PC-3 (cell line): ENCODE results near the gene CAPN13. TPM values are rescaled to one million over a fixed set of nuclear protein-coding genes. Genes with fewer than 3 reads are reported as not detected.

Experiments
- ATAC-seq: fragments of 200-7000 bp; cut with Tn5 transposase; 2 replicates; pipeline ENCODE4 v1.9.1; 2020; ENCODE audit warnings: mild to moderate bottlenecking, moderate library complexity
- BruUV-seq: library from RNA; stranded (reverse); fragments of 400-500 nt; replicated peaks from 2 replicates; lab custom pipeline; 2021; lab: Mats Ljungman, UMichigan
- CTCF ChIA-PET: fragments of 300-600 bp; sonication (Branson Sonifier 250); formaldehyde crosslinking; loops from one replicate; lab custom pipeline; 2022; ENCODE audit warnings: antibody characterized with exemption; lab: Charles Lee
- POLR2A ChIA-PET: fragments of 300-600 bp; sonication (Branson Sonifier 250); formaldehyde crosslinking; loops from one replicate; lab custom pipeline; 2022; ENCODE audit warnings: antibody characterized with exemption; ENCODE audit not compliant: unreplicated experiment; lab: Charles Lee
- DNase-seq: peaks from one replicate; pipeline ENCODE4 v3.0.0-alpha.2; 2015
- H2AFZ ChIP-seq: fragments of 300-600 bp; sonication (generic); 2 replicates; pipeline ENCODE4 v1.6.0; 2016; ENCODE audit warnings: antibody characterized with exemption, low read length
- H3F3A ChIP-seq: fragments of 300-600 bp; sonication (generic); one replicate; pipeline ENCODE4 v1.6.0; 2017; ENCODE audit warnings: antibody characterized with exemption, low read length, control low read depth, mild to moderate bottlenecking; ENCODE audit not compliant: unreplicated experiment
- H3K27ac ChIP-seq: fragments of 300-600 bp; sonication (generic); 2 replicates; pipeline ENCODE4 v1.5.1; 2016; ENCODE audit warnings: mild to moderate bottlenecking, low read length
- H3K27me3 ChIP-seq: fragments of 300-600 bp; sonication (generic); 2 replicates; pipeline ENCODE4 v1.6.1; 2016; ENCODE audit warnings: low read length, mixed read lengths
- H3K36me3 ChIP-seq: fragments of 300-600 bp; sonication (generic); 2 replicates; pipeline ENCODE4 v1.6.1; 2016; ENCODE audit warnings: low read depth, mixed run types, low read length, mixed read lengths
- H3K4me1 ChIP-seq: fragments of 300-600 bp; sonication (generic); 2 replicates; pipeline ENCODE4 v1.5.1; 2016; ENCODE audit warnings: low read length; ENCODE audit not compliant: insufficient read depth
- H3K4me2 ChIP-seq: fragments of 300-600 bp; sonication (generic); 2 replicates; pipeline ENCODE4 v1.6.0; 2016; ENCODE audit warnings: low read length
- H3K4me3 ChIP-seq: fragments of 300-600 bp; sonication (generic); 2 replicates; pipeline ENCODE4 v1.5.1; 2016; ENCODE audit warnings: mild to moderate bottlenecking, low read length, mixed read lengths
- H3K79me2 ChIP-seq: fragments of 300-600 bp; sonication (generic); 2 replicates; pipeline ENCODE4 v1.6.1; 2017; ENCODE audit warnings: low read length, mixed read lengths
- H3K9ac ChIP-seq: fragments of 300-600 bp; sonication (generic); 2 replicates; pipeline ENCODE4 v1.6.0; 2016; ENCODE audit warnings: mild to moderate bottlenecking, low read length
- H3K9me2 ChIP-seq: fragments of 300-600 bp; sonication (generic); replicated peaks from 2 replicates; pipeline ENCODE4 v1.6.1; 2016; ENCODE audit warnings: mixed run types, low read length, mixed read lengths
- H3K9me3 ChIP-seq: fragments of 300-600 bp; sonication (generic); 2 replicates; pipeline ENCODE4 v1.6.1; 2016; ENCODE audit warnings: low read length, mixed read lengths
- H4K20me1 ChIP-seq: fragments of 300-600 bp; sonication (generic); 2 replicates; pipeline ENCODE4 v1.6.1; 2016; ENCODE audit warnings: low read length, mixed read lengths
- CTCF ChIP-seq: fragments of 300-600 bp; sonication (generic); conservative IDR thresholded peaks from 2 replicates; pipeline ENCODE4 v1.5.1; 2017; ENCODE audit warnings: antibody characterized with exemption, low read depth, mild to moderate bottlenecking, low read length
- EZH2 ChIP-seq: fragments of 300-600 bp; sonication (generic); IDR thresholded peaks from one replicate; pipeline ENCODE4 v1.6.1; 2017; ENCODE audit warnings: antibody characterized with exemption, mild to moderate bottlenecking, low read length; ENCODE audit not compliant: unreplicated experiment
- EZH2phosphoT487 ChIP-seq: fragments of 300-600 bp; sonication (generic); IDR thresholded peaks from 2 replicates; pipeline ENCODE4 v1.6.1; 2018; ENCODE audit warnings: mild to moderate bottlenecking, antibody characterized with exemption, low read length, borderline replicate concordance
- intact Hi-C: fragments of 100-400 bp; cut with micrococcal nuclease; formaldehyde crosslinking; loops from 2 replicates; pipeline ENCODE4 v1.9.0; 2023
- total RNA-seq: library from RNA; depleted of rRNA; stranded (reverse); fragments of >200 nt; gene quantifications from 2 replicates; pipeline ENCODE4 v1.2.3, GENCODE V29; 2014

CAPN13 gene
- total RNA-seq, 1 experiment from 2014 or later = 0.44 TPM

- Histone ChIP-seq H3K4me2 (no peak overlapping the region), H2AFZ (no peak overlapping the region), H3K4me1 (no peaks in the 10 kb centered on the region), H3K79me2 (no peaks in the 10 kb centered on the region), H3F3A (no peaks in the 10 kb centered on the region), H3K9me3 (no peaks in the 10 kb centered on the region), H3K27ac (no peak overlapping the region), H3K9ac (no peak overlapping the region), H3K36me3 (no peaks in the 10 kb centered on the region), H3K27me3 (peaks cover 34% of the 10 kb centered on the region), H4K20me1 (no peaks in the 10 kb centered on the region), H3K9me2 (no peaks in the 10 kb centered on the region), H3K4me3 (no peak overlapping the region)
- no peak for DNase-seq
- no peak for ATAC-seq
- POLR2A ChIA-PET = no interaction called here
- intact Hi-C loops = no loop called here
- CTCF ChIA-PET = no interaction called here
- BruUV-seq = no TSS peak
- no peak for TF ChIP-seq EZH2
- TF ChIP-seq EZH2phosphoT487 = no peak
- TF ChIP-seq CTCF = no peak
These were observed 86.0 kb downstream of the CAPN13 start for GRCh38 chr2:30721241-30721640.

- TF ChIP-seq EZH2 = no peak
- no peak for TF ChIP-seq EZH2phosphoT487
- no peak for TF ChIP-seq CTCF
- CTCF ChIA-PET = no interaction called here
- H3K9me2 ChIP-seq = no peaks in the 10 kb centered on the region
- H3F3A ChIP-seq = no peaks in the 10 kb centered on the region
- H4K20me1 ChIP-seq = no peaks in the 10 kb centered on the region
- ATAC-seq (no peak), DNase-seq (no peak)
- BruUV-seq = no TSS peak
- no peaks in the 10 kb centered on the region; the same call in 1 of the 2 replicates for H3K4me1 ChIP-seq
- H2AFZ ChIP-seq = no peak overlapping the region
- H3K79me2 ChIP-seq = no peaks in the 10 kb centered on the region
- H3K36me3 ChIP-seq = no peaks in the 10 kb centered on the region
- H3K4me2 ChIP-seq = no peak overlapping the region
- no peaks in the 10 kb centered on the region for H3K9me3 ChIP-seq
- intact Hi-C loops = loop anchor here (10.0 kb wide), 1 partner anchor 1008 kb away; no protein-coding TSS in a partner anchor
- H3K4me3 ChIP-seq = no peak overlapping the region
- 0 out of 2 replicates have a peak, but pooled peaks cover 6% of the 10 kb centered on the region for H3K27me3 ChIP-seq
- H3K27ac ChIP-seq = no peak overlapping the region
- no peak overlapping the region for H3K9ac ChIP-seq
- POLR2A ChIA-PET = no interaction called here
These were observed 90.1 kb downstream of the CAPN13 start for GRCh38 chr2:30717081-30717650.
